Transverse colon (tissue), 3 donors: ENCODE results near the gene ARL4C.

ENCODE experiments used
- POLR2A ChIP-seq: fragments of 450-650 bp; IDR thresholded peaks from one replicate; pipeline ENCODE4 v1.6.1; 2016; ENCODE audit warnings: antibody characterized with exemption, mild to moderate bottlenecking, moderate library complexity
- POLR2AphosphoS5 ChIP-seq, 3 donors: sonication (generic); formaldehyde crosslinking; IDR thresholded peaks; one replicate each; pipeline ENCODE4 v1.6.1; 2016; ENCODE audit warnings: antibody characterized with exemption in 3 of 3

DNA sequence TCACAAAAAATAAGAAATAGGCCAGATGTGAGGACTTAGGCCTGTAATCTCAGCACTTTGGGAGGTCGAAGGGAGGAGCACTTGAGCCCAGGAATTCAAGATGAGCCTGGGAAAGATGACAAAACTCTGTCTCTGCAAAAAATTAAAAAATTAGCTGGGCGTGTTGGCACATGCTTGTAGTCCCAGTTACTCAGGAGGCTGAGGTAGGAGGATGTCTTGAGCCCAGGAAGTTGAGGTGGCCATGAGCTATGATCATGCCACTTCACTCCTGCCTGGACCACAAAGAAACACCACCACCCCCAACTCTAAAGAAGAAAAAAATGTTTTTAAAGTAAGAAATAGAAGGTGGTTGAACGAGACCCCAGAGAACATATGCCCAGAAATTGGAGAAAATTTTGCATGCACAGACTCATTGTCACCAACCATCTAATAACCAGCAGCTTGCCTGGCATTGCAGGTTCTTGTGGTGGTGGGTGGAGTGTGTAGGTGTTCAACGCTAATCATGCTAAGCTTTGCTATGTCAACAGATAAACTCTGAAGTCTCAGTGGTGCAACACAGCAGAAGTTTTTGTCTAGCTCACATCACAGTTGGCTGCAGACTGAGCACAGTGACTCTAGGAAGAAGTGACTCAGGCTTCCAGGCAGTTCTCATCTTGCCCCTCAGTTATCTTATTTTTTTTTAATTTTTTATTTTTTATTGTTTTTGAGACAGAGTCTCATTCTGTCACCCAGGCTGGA, 18.6 kb downstream of the ARL4C start:
- TF ChIP-seq POLR2AphosphoS5 (IDR thresholded peaks at IDR 0.05) (no peak), POLR2A (no peak)
